HG03159 (cell line): ENCODE results near the gene ULK3.

Experiments used
- ATAC-seq: cut with Tn5 transposase; IDR thresholded peaks from one replicate; pipeline ENCODE4 v1.9.1; 2021; ENCODE audit warnings: mild to moderate bottlenecking, moderate library complexity; ENCODE audit not compliant: unreplicated experiment

The ULK3 gene

DNA sequence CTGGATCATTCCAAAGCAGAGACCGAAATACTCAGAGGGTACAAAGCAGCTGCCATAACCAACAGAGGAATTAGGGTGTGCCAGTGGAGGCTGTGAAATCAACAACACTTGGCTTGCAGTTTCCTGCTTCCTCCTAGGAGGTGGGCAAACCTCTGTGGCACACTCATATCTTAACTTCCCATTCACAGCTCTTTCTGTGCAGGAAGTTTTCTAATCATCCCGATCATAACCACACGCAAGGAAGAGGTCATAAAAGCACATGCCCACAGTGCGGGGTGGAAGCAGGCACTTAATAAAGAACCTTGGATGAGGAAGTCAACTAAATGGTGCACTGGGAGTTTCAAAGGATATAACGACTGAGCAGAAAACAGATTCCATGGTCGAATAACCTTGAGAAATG lies 25.1 kb upstream of the ULK3 start:
- ATAC-seq: no peak

DNA sequence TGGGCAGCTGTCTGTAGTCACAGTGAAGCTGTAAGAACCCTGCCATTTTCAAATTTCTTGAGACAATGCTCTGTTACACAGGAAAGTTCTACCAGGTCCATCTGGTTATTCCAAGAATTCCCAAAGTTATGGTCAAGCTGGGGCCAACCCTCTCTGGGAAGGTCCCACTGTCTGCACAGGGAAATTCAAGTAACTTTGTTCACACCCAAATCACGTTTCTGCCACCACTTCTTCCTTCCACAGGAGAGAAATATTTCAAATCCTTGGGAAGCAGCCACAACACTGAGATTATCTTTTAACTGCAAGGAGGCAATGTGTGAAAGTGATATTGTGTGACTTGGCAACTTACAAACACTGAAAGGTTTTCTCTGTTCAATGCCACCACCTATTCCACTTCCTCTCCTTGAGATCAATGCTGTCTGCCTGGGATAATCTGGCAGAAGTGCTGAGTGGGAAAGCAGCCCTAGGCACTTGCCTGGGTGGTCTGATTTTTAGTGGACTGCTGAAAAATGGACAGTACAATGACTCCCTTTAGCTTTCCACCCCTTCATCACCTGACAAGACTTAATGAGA lies 24.6 kb upstream of the ULK3 start:
- ATAC-seq: no peak

GRCh38 chr15:74866090-74866489 lies 23.1 kb upstream of the ULK3 start:
- no peak for ATAC-seq

DNA sequence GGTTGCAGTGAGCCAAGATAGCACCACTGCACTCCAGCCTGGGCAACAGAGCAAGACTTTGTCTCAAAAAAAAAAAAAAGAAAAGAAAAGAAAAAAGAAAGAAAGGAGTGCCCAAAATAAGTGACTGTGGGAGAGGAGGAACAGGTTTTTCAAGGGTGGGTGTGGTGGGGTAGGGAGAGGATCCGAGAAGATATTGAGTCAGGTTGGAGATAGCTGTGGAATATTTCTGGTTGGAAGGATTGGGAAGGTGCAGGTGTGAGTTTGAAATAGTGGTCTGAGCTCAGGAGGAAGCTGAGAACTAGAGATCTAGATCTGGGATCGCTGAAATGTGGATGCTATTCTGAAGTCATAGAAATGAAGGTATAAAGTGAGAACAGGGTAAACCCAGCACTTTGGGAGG lies 22.4 kb upstream of the ULK3 start:
- ATAC-seq: no peak

DNA sequence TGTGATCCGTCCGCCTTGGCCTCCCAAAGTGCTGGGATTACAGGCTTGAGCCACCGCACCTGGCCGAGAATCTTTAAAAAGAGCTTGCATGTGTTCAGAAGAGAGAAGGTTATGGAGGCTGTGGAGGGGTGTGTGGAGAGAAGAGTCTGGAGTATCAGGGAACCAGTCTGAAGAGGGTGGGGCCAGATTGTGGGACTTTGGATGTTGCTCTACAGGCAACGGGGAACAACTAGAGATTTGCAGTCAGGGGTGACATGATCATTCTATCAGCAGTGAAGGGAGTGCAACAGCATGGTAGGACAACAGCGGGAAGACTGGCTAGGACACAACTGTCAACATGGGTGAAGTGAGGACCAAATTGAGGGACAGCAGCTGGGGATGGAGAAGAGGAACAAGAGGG lies 21.3 kb upstream of the ULK3 start:
- ATAC-seq: no peak

DNA sequence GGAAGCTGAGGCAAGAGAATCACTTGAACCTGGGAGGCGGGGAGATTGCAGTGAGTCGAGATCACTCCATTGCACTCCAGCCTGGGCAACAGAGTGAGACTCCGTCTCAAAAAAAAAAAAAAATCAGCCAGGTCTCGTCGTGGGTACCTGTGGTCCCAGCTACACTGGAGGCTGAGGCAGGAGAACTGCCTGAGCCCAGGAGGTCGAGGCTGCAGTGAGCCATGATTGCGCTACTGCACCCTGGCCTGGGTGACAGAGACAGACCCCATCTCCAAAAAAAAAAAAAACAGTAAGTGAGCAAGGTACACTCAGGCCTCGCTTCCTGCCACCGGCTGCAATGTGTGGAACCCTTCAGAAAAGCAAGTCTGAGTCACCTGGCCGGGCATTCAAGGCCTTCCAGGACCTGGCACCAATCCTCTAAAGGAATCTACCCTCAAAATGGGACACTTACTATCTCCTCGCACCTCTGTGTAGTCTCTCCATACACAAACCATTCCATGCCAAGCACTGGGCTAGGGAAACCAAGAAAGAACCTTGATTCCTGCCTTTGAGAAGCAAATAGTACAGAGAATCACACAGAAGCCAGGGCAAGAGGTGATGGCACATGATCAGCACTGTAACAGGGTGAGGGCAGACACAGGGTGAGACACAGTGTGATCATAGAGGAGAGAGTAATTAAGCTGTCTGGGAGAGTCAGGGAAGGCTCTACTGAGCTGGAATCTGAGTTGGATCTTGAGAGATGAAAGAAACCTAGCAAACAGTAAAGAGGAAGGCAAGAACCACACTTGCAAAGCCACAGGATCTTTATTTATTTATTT lies 20.5 kb upstream of the ULK3 start:
- ATAC-seq: no peak

DNA sequence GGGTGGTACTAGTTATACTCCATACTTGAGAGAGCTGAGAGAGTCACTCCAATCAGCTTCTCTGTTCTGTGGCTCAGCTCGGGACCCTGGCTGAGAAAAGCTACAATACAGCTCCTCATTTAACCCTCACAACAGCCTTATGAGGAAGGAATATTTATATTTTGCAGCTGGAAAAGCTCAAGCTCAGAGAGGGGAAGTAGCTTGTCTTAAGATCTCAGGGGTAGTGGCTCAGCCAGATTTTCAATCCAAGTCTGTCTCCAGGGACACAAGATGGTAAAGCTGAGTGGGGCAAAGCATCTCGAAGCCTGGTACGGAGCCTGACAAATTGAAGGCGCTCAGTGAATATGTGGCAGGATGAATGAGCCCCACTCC lies 15.4 kb upstream of the ULK3 start:
- no peak for ATAC-seq

- peak; percentile 6 for ATAC-seq
Measured at GRCh38 chr15:74857671-74858368, 14.9 kb upstream of the ULK3 start.

- ATAC-seq: peak; percentile 75
Measured at GRCh38 chr15:74857082-74857655, 14.2 kb upstream of the ULK3 start.

DNA sequence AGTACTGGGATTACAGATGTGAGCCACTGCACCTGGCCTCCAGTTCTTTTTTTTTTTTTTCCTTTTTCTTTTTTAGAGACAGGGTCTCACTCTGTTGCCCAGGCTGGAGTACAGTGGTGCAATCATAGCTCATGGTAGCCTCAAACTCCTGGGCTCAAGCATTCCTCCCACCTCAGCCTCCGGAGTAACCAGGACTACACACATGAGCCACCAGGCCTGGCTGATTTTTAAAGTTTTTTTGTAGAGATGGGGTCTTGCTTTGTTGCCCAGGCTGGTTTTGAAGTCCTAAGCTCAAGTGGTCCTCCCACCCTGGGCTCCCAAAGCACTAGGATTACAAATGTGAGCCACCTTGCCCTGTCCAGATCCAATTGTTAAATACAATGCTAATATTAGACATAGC lies 13.6 kb upstream of the ULK3 start:
- ATAC-seq: no peak

GRCh38 chr15:74855857-74856256 lies 12.9 kb upstream of the ULK3 start:
- no peak for ATAC-seq

DNA sequence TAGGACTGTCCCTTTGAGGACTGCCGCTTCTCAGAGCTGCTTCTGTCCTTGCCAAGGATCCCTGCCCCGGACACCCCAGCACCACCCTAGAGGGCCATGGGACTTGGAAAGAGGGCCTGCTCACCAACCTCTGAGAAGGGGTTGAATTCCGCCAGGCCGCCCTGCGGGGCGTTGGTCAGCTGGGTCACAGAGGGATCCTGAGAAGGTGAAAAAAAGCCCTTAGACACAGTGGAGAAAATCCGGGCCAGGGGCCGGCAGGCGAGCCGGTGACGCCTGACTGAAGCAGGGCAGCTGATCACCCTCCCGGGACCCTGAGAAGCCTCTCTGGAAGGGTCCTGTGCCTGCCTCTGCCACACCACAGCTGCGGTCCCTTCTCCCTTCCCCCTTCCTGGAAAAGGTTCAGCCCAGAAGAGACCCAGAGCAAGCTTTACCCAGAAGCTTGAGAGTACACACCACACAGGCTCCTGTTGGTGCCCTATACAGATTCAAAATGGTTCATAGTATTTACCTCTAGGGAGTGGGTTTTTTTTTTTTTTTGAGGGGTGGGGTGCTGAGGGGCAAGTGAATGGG lies 11.6 kb upstream of the ULK3 start:
- ATAC-seq: no peak

- ATAC-seq: no peak
Measured at GRCh38 chr15:74851960-74852359, 9.0 kb upstream of the ULK3 start.

- ATAC-seq: no peak
Measured at GRCh38 chr15:74850393-74850792, 7.4 kb upstream of the ULK3 start.

DNA sequence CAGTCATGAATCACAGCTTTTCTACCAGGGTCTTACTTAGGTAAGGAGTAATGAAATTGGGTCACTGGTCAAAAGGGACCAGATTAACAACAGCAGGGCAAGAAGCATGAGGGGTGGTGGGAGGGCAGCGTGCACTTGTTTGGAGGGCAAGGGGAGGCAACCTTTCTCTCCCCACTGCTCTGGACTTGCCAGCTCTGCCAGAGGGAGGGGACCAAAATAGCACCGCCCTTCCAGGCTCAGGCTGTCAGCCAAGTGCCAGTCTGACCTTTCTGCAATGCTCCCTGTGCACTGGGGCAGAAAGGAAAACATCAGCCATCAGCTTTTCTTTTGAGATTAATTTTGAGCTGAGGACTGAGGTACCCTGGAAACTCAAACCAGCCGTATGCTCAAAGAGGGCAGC lies 4.5 kb upstream of the ULK3 start:
- no peak for ATAC-seq

GRCh38 chr15:74845581-74845980 lies 2.6 kb upstream of the ULK3 start:
- no peak for ATAC-seq

DNA sequence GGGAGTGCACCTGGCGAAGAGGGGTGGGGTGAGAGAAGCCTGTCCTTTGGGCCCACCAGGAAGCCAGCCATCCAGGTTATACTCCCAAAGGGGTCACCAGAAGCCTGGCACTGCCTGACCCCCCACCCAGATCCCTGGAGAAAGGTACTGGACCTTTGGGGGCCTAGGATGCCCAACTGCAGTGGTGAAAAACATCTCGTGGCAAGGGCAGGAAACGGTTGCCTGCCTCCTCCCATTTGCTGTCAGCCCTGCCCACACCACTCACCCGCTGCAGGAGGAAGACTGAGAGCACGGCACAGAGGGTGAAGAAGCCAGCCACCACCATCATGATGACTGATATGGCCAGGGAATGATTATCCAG lies 2.2 kb upstream of the ULK3 start:
- no peak for ATAC-seq

DNA sequence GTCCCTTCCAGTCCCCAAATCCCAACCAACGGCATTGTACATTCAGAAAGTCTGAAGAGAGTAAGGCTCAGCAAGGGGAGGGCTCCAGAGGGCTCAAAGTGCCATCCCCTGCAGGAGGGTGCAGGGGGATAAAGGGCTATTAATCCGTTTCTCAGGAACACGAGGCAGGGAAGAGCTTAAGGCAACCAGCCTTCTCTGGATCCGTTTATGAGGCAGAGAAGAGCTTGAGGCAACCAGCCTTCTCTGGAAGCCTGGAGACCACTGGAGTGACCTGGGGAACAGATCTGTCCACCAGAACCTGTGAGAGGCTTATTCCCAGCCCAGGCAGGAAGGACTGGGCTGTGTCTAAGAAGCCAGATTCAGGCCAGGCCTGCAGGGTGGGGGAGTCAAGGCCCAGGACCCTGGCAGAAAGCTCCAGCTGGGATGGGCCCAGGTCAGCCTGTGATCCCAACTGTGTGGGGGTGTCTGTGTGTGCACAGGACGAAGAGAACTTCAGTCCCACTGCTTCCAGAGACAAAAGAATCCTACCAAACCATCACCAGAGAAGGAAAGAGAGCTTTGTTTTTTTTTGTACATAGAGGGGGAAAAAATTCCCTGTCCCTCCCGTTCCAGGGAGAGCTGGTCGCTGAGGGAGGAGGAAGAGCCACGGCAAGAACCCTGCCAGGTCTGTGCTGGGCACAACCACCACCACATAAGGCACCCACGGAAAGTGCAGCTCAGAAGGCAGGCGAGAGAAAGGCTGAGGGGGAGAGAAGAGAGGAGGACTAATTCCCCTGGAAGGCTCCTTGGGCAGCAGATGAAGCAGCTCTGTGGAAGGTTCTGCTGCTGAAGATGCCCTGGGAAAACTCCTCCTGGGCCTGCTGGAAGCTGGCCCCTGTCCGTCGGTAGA lies 1.6 kb upstream of the ULK3 start:
- ATAC-seq: no peak

- no peak for ATAC-seq
Measured at GRCh38 chr15:74843891-74844299, 939 bp upstream of the ULK3 start.

- ATAC-seq: no peak
Measured at GRCh38 chr15:74843445-74843828, 481 bp upstream of the ULK3 start.
